HepG2 (cell line): ENCODE measurements around the gene NECTIN2. TPM values are rescaled to one million over a fixed set of nuclear protein-coding genes. Genes with fewer than 3 reads are reported as not detected.

Experiments
- ATAC-seq: fragments of 200-7000 bp; cut with Tn5 transposase; 3 replicates; pipeline ENCODE4 v1.9.1; 2020; ENCODE audit warnings: mild to moderate bottlenecking, moderate library complexity
- BruUV-seq: library from RNA; stranded (reverse); fragments of 400-500 nt; replicated peaks from 2 replicates; lab custom pipeline; 2021; lab: Mats Ljungman, UMichigan
- CTCF ChIA-PET: fragments of 300-600 bp; formaldehyde crosslinking; extraction: SDS; loops from one replicate; lab custom pipeline; 2021; ENCODE audit warnings: low total read pairs, inconsistent platforms, low intra/inter-chr PET ratio; lab: Yijun Ruan, JAX
- POLR2A ChIA-PET: fragments of 350-600 bp; sonication (Branson Sonifier 250); formaldehyde crosslinking; loops from one replicate; lab custom pipeline; 2020; ENCODE audit warnings: antibody characterized with exemption, inconsistent platforms; lab: Yijun Ruan, JAX
- DNase-seq: peaks from one replicate; pipeline ENCODE4 v3.0.0-alpha.2; 2015; ENCODE audit warnings: low spot score
- FAIRE-seq: peaks from 3 replicates; lab custom pipeline; 2011; peaks lifted over from hg19 to GRCh38; lab: Jason Lieb, UNC
- H2AFZ ChIP-seq: one replicate; pipeline ENCODE4 v1.6.1; 2011; ENCODE audit warnings: low read length, inconsistent platforms
- H3K27ac ChIP-seq: fragments of 300-600 bp; 3 replicates; pipeline ENCODE4 v1.8.0; 2011; ENCODE audit warnings: mixed run types, mild to moderate bottlenecking, mixed read lengths, low read length, inconsistent platforms; ENCODE audit not compliant: insufficient read depth; ENCODE audit errors: extremely low read length
- H3K27me3 ChIP-seq, 2 experiments: fragments of 200-600 bp in 1 of 2; 2 replicates in 1 of 2; 3 replicates in 1 of 2; pipeline versions ENCODE4 v1.6.0 to v1.8.0; 2011; ENCODE audit warnings: low read length in 2 of 2, mild to moderate bottlenecking in 2 of 2, moderate library complexity in 2 of 2, inconsistent platforms in 1 of 2; ENCODE audit not compliant: insufficient read depth in 2 of 2, control insufficient read depth in 1 of 2
- H3K36me3 ChIP-seq, 2 experiments: fragments of 200-600 bp in 1 of 2; replicated peaks in 1 of 2; 2 replicates in 1 of 2; 3 replicates in 1 of 2; pipeline versions ENCODE4 v1.5.1 to v1.8.0; 2011; ENCODE audit warnings: low read length in 2 of 2, inconsistent platforms in 1 of 2; ENCODE audit not compliant: insufficient read depth in 2 of 2, control insufficient read depth in 1 of 2
- H3K4me1 ChIP-seq: 2 replicates; pipeline ENCODE4 v1.5.1; 2012; ENCODE audit warnings: low read length, inconsistent platforms; ENCODE audit not compliant: insufficient read depth
- H3K4me2 ChIP-seq: 2 replicates; pipeline ENCODE4 v1.6.0; 2011; ENCODE audit warnings: low read depth, low read length, inconsistent platforms
- H3K4me3 ChIP-seq, 3 experiments: fragments of 200-600 bp in 1 of 3; sonication (generic), shearing (Covaris generic) in 1 of 3; replicated peaks in 1 of 3; 2 replicates each; pipeline ENCODE4 v1.5.1; 2011 to 2016; ENCODE audit warnings: low read length in 3 of 3, inconsistent platforms in 2 of 3, low read depth in 2 of 3, mild to moderate bottlenecking in 2 of 3, control low read depth in 1 of 3, mixed read lengths in 1 of 3; ENCODE audit not compliant: insufficient read depth in 1 of 3
- H3K79me2 ChIP-seq: one replicate; pipeline ENCODE4 v1.6.1; 2011; ENCODE audit warnings: low read length, inconsistent platforms; ENCODE audit not compliant: insufficient read depth
- H3K9ac ChIP-seq: 2 replicates; pipeline ENCODE4 v1.6.0; 2011; ENCODE audit warnings: mild to moderate bottlenecking, low read depth, low read length, inconsistent platforms; ENCODE audit not compliant: insufficient read depth
- H3K9me3 ChIP-seq: 2 replicates; pipeline ENCODE4 v1.5.1; 2012; ENCODE audit warnings: mild to moderate bottlenecking, low read length
- H4K20me1 ChIP-seq: 2 replicates; pipeline ENCODE4 v1.6.0; 2011; ENCODE audit warnings: inconsistent platforms, mild to moderate bottlenecking, low read length, moderate library complexity; ENCODE audit not compliant: insufficient read depth
- ARID3A ChIP-seq: IDR thresholded peaks from 2 replicates; pipeline ENCODE4 v1.6.1; 2012; ENCODE audit warnings: low read depth, low read length, improper control_type of control experiment
- ATRX ChIP-seq: sonication (generic); formaldehyde crosslinking; IDR thresholded peaks from 2 replicates; pipeline ENCODE4 v1.4.0; 2020; ENCODE audit warnings: missing genetic modification reagents, borderline replicate concordance
- DRAP1 ChIP-seq: IDR thresholded peaks from 2 replicates; pipeline ENCODE4 v1.6.1; 2016; ENCODE audit warnings: missing genetic modification reagents, missing compliant biosample characterization
- GATAD1 ChIP-seq: IDR thresholded peaks from 2 replicates; pipeline ENCODE4 v1.6.1; 2016; ENCODE audit warnings: missing genetic modification reagents, missing compliant biosample characterization
- HDAC2 ChIP-seq: sonication (generic); formaldehyde crosslinking; IDR thresholded peaks from 2 replicates; pipeline ENCODE4 v1.4.0; 2020; ENCODE audit warnings: missing genetic modification reagents
- HNF4A ChIP-seq: sonication (generic); formaldehyde crosslinking; IDR thresholded peaks from 2 replicates; pipeline ENCODE4 v1.4.0; 2020; ENCODE audit warnings: missing genetic modification reagents
- IRF2 ChIP-seq: IDR thresholded peaks from 2 replicates; pipeline ENCODE4 v1.6.1; 2018; ENCODE audit warnings: missing genetic modification reagents, missing compliant biosample characterization
- MAZ ChIP-seq, 2 experiments: sonication (generic) in 1 of 2; formaldehyde crosslinking in 1 of 2; IDR thresholded peaks; 2 replicates each; pipeline versions ENCODE4 v1.5.0 to v1.6.1; 2012 to 2020; ENCODE audit warnings: low read depth in 2 of 2, mild to moderate bottlenecking in 2 of 2, borderline replicate concordance in 1 of 2, improper control_type of control experiment in 1 of 2, low read length in 1 of 2, missing genetic modification reagents in 1 of 2, moderate library complexity in 1 of 2
- NR2F6 ChIP-seq, 2 experiments: IDR thresholded peaks; 2 replicates each; pipeline ENCODE4 v1.6.1; 2016; ENCODE audit warnings: antibody characterized with exemption in 1 of 2, mild to moderate bottlenecking in 1 of 2
- PRDM10 ChIP-seq: sonication (generic); formaldehyde crosslinking; IDR thresholded peaks from 2 replicates; pipeline ENCODE4 v1.4.0; 2020; ENCODE audit warnings: low read depth, missing genetic modification reagents
- RARA ChIP-seq: IDR thresholded peaks from 2 replicates; pipeline ENCODE4 v1.6.1; 2016; ENCODE audit warnings: missing genetic modification reagents, missing compliant biosample characterization
- SAP130 ChIP-seq: IDR thresholded peaks from 2 replicates; pipeline ENCODE4 v1.6.1; 2016; ENCODE audit warnings: low read depth
- ZNF362 ChIP-seq: sonication (generic); formaldehyde crosslinking; IDR thresholded peaks from 2 replicates; pipeline ENCODE4 v1.4.0; 2020; ENCODE audit warnings: missing genetic modification reagents, mild to moderate bottlenecking, borderline replicate concordance
- ZNF430 ChIP-seq: sonication (generic); formaldehyde crosslinking; IDR thresholded peaks from 2 replicates; pipeline ENCODE4 v1.9.0; 2021; ENCODE audit warnings: mild to moderate bottlenecking, missing genetic modification reagents
- ZNF784 ChIP-seq: sonication (generic); formaldehyde crosslinking; IDR thresholded peaks from 2 replicates; pipeline ENCODE4 v1.5.1; 2020; ENCODE audit warnings: missing genetic modification reagents, mild to moderate bottlenecking, borderline replicate concordance
- WGBS: methylation state at CpG from one replicate; pipeline ENCODE4 v1.1.6; 2017; ENCODE audit warnings: low lambda C conversion rate; 5-methylcytosine and 5-hydroxymethylcytosine counted together
- in situ Hi-C: cut with HindIII; loops from 2 replicates; pipeline ENCODE4 v1.10.0; 2017; ENCODE audit warnings: low pct_unique_long_range_greater_than_20kb; ENCODE audit not compliant: extremely low pct_ligation_motif_present
- intact Hi-C: fragments of 100-400 bp; cut with micrococcal nuclease; formaldehyde crosslinking; loops from one replicate; pipeline ENCODE4 v1.10.0; 2022; ENCODE audit not compliant: unreplicated experiment
- polyA plus RNA-seq, 8 experiments: library from polyadenylated mRNA; depleted of rRNA in 3 of 8; stranded (reverse) in 7 of 8; unstranded in 1 of 8; fragments of >200 nt; fragmentation: Illumina TruSeq in 4 of 8; extraction: Trizol in 4 of 8; gene quantifications; 2 replicates each; pipeline versions ENCODE4 v1.2.1 to v1.2.3, GENCODE V29; 2011 to 2016; ENCODE audit warnings: low read depth in 4 of 8, missing spikeins in 1 of 8, mixed read lengths in 1 of 8; ENCODE audit not compliant: insufficient read depth in 1 of 8
- total RNA-seq, 5 experiments: library from RNA; depleted of rRNA; stranded (reverse); fragments of >200 nt; fragmentation: Illumina TruSeq; extraction: Trizol; gene quantifications; 2 replicates each; pipeline ENCODE4 v1.2.3, GENCODE V29; 2016; ENCODE audit warnings: low read depth in 1 of 5

NECTIN2 gene
- total and polyA plus RNA-seq, 2 of the 13 experiments (the other 11 are each of a cell fraction or from before 2014, with no cell fraction given) = 75.4 to 114 TPM

- Histone ChIP-seq H3K27me3 (no peaks in the 10 kb centered on the region), H3K9ac (no peak overlapping the region), H3K4me3 (no peak overlapping the region; a peak in 1 of 6 replicates), H3K4me2 (peak overlapping the region; percentile 57), H3K27ac (peak overlapping the region; percentile 65), H3K79me2 (peaks cover 46% of the 10 kb centered on the region), H3K4me1 (peaks cover 69% of the 10 kb centered on the region), H4K20me1 (peaks cover 16% of the 10 kb centered on the region), H3K36me3 (peaks cover 5 to 28% of the 10 kb centered on the region in 2 experiments; a peak in 4 of 5 replicates), H3K9me3 (no peaks in the 10 kb centered on the region), H2AFZ (no peak overlapping the region)
- ATAC-seq (peak; percentile 89), DNase-seq (no peak), FAIRE-seq (peak; percentile 36)
- no TSS peak for BruUV-seq
- intact Hi-C loops (no loop called here), in situ Hi-C loops (no loop called here)
- CTCF ChIA-PET = no interaction called here
- POLR2A ChIA-PET = interaction anchor here (0.7 to 3.6 kb wide), 5 partner anchors 9 to 48 kb away, joined by 4 to 36 read pairs (median 11); partner anchors contain the start of genes APOE, NECTIN2 and TOMM40
- 20% methylated on average over 4 of the region's 4 CpGs for WGBS
- peak; percentile 26; the same call in 1 of the 2 replicates for TF ChIP-seq IRF2 (CRISPR knock-in tag)
- no peak for TF ChIP-seq ATRX (CRISPR knock-in tag)
- peak; percentile 51; the same call in 1 of the 2 replicates for TF ChIP-seq ARID3A
- TF ChIP-seq HDAC2 (CRISPR knock-in tag) = peak; percentile 25; the same call in 1 of the 2 replicates
- no peak for TF ChIP-seq PRDM10
- TF ChIP-seq DRAP1 (CRISPR knock-in tag) = 0 out of 2 replicates have a peak, but pooled peaks have one; percentile 16
- 0 out of 2 replicates have a peak, but pooled peaks have one; percentile 68 for TF ChIP-seq ZNF362 (CRISPR knock-in tag)
- TF ChIP-seq SAP130 (CRISPR knock-in tag) = peak; percentile 74
- TF ChIP-seq ZNF784 (CRISPR knock-in tag) = no peak
- no peak for TF ChIP-seq ZNF430 (CRISPR knock-in tag)
- peak; percentile 24; the same call in 1 of the 2 replicates for TF ChIP-seq HNF4A (CRISPR knock-in tag)
- no peak for TF ChIP-seq MAZ (IDR thresholded peaks at IDR 0.05; ENCODE audit: borderline replicate concordance, low read depth, low read length)
- TF ChIP-seq MAZ (CRISPR knock-in tag; IDR thresholded peaks at IDR 0.05; ENCODE audit: low read depth) = peak; percentile 41; the same call in 1 of the 2 replicates
- peak; percentile 65; the same call in 1 of the 2 replicates for TF ChIP-seq RARA
- 0 out of 2 replicates have a peak, but pooled peaks have one; percentile 16 for TF ChIP-seq GATAD1 (CRISPR knock-in tag)
- no peak for TF ChIP-seq NR2F6 (IDR thresholded peaks at IDR 0.05)
- TF ChIP-seq NR2F6 (CRISPR knock-in tag; IDR thresholded peaks at IDR 0.05) = 0 out of 2 replicates have a peak, but pooled peaks have one; percentile 22
Measured at GRCh38 chr19:44857837-44858236, 11.7 kb downstream of the NECTIN2 start.
